ENCODE data around the gene PTGR2.

PTGR2 gene

GRCh38 chr14:73815849-73816248 lies 35.8 kb upstream of the PTGR2 start:
- DNase-seq, result no peak
- Histone ChIP-seq H3K4ac (ENCODE audit: low read depth in 1 of 2, low read length in 2 of 2) (no peak overlapping the region), H2AK5ac (ENCODE audit: low read length, severe bottlenecking) (no peak overlapping the region), H3K14ac (ENCODE audit: low read length in 2 of 2) (no peak overlapping the region), H4K91ac (ENCODE audit: low read length) (no peak overlapping the region), H4K8ac (ENCODE audit: low read length) (no peak overlapping the region), H3K27ac (ENCODE audit: low read length, poor library complexity, severe bottlenecking) (no peak overlapping the region), H3K4me1 (ENCODE audit: control insufficient read depth, insufficient read depth, low read depth, low read length) (no peaks in the 10 kb centered on the region), H3K4me2 (ENCODE audit: low read length, poor library complexity, severe bottlenecking) (no peak overlapping the region), H3K36me3 (ENCODE audit: control insufficient read depth in 1 of 2, insufficient read depth in 2 of 2, low read depth in 1 of 2, low read length in 2 of 2) (no peaks in the 10 kb centered on the region), H2AFZ (ENCODE audit: low read depth, low read length) (no peak overlapping the region), H3K23ac (ENCODE audit: low read length in 2 of 2) (no peak overlapping the region), H2BK15ac (ENCODE audit: low read depth, poor library complexity, severe bottlenecking) (no peak overlapping the region), H2BK12ac (ENCODE audit: low read length in 2 of 2) (no peak overlapping the region), H2BK5ac (ENCODE audit: low read depth, low read length, poor library complexity, severe bottlenecking) (no peak overlapping the region), H3K18ac (ENCODE audit: low read depth in 1 of 2, low read length in 2 of 2) (no peak overlapping the region), H3K9ac (ENCODE audit: low read length) (no peak overlapping the region), H2BK120ac (ENCODE audit: low read depth, low read length) (no peak overlapping the region), H3K27me3 (ENCODE audit: control insufficient read depth in 1 of 2, insufficient read depth in 1 of 2, low read length in 2 of 2) (no peaks in the 10 kb centered on the region), H3K9me3 (ENCODE audit: control insufficient read depth, low read length) (no peaks in the 10 kb centered on the region), H3K79me1 (replicated peaks; ENCODE audit: low read length, poor library complexity, severe bottlenecking) (no peaks in the 10 kb centered on the region), H3K4me3 (ENCODE audit: insufficient read depth in 1 of 2, low read depth in 1 of 2, low read length in 2 of 2) (no peak overlapping the region)
- WGBS, result 69% methylated on average over 4 of the region's 5 CpGs

- H2AK5ac ChIP-seq (ENCODE audit: low read length, severe bottlenecking), result no peak overlapping the region
- H4K8ac ChIP-seq (ENCODE audit: low read length), result no peak overlapping the region
- H3K4ac ChIP-seq (ENCODE audit: low read depth in 1 of 2, low read length in 2 of 2), result no peak overlapping the region
- no peak overlapping the region for H3K4me3 ChIP-seq (ENCODE audit: insufficient read depth in 1 of 2, low read depth in 1 of 2, low read length in 2 of 2)
- H3K4me1 ChIP-seq (ENCODE audit: control insufficient read depth, insufficient read depth, low read depth, low read length), result no peaks in the 10 kb centered on the region
- no peak overlapping the region for H3K14ac ChIP-seq (ENCODE audit: low read length in 2 of 2)
- H3K27me3 ChIP-seq (ENCODE audit: control insufficient read depth in 1 of 2, insufficient read depth in 1 of 2, low read length in 2 of 2), result no peaks in the 10 kb centered on the region
- H2BK120ac ChIP-seq (ENCODE audit: low read depth, low read length), result no peak overlapping the region
- no peaks in the 10 kb centered on the region for H3K36me3 ChIP-seq (ENCODE audit: control insufficient read depth in 1 of 2, insufficient read depth in 2 of 2, low read depth in 1 of 2, low read length in 2 of 2)
- WGBS, result 84% methylated on average over 1 of the region's 4 CpGs
- no peak overlapping the region for H2BK12ac ChIP-seq (ENCODE audit: low read length in 2 of 2)
- DNase-seq, result peak; percentile 18
- no peak overlapping the region for H3K9ac ChIP-seq (ENCODE audit: low read length)
- H3K27ac ChIP-seq (ENCODE audit: low read length, poor library complexity, severe bottlenecking), result no peak overlapping the region
- no peak overlapping the region for H2BK5ac ChIP-seq (ENCODE audit: low read depth, low read length, poor library complexity, severe bottlenecking)
- H4K91ac ChIP-seq (ENCODE audit: low read length), result no peak overlapping the region
- no peaks in the 10 kb centered on the region for H3K79me1 ChIP-seq (replicated peaks; ENCODE audit: low read length, poor library complexity, severe bottlenecking)
- no peak overlapping the region for H2BK15ac ChIP-seq (ENCODE audit: low read depth, poor library complexity, severe bottlenecking)
- H3K4me2 ChIP-seq (ENCODE audit: low read length, poor library complexity, severe bottlenecking), result no peak overlapping the region
- no peak overlapping the region for H3K23ac ChIP-seq (ENCODE audit: low read length in 2 of 2)
- H2AFZ ChIP-seq (ENCODE audit: low read depth, low read length), result no peak overlapping the region
- no peaks in the 10 kb centered on the region for H3K9me3 ChIP-seq (ENCODE audit: control insufficient read depth, low read length)
- H3K18ac ChIP-seq (ENCODE audit: low read depth in 1 of 2, low read length in 2 of 2), result no peak overlapping the region
Observed at GRCh38 chr14:73816393-73816816, 35.2 kb upstream of the PTGR2 start.

DNA sequence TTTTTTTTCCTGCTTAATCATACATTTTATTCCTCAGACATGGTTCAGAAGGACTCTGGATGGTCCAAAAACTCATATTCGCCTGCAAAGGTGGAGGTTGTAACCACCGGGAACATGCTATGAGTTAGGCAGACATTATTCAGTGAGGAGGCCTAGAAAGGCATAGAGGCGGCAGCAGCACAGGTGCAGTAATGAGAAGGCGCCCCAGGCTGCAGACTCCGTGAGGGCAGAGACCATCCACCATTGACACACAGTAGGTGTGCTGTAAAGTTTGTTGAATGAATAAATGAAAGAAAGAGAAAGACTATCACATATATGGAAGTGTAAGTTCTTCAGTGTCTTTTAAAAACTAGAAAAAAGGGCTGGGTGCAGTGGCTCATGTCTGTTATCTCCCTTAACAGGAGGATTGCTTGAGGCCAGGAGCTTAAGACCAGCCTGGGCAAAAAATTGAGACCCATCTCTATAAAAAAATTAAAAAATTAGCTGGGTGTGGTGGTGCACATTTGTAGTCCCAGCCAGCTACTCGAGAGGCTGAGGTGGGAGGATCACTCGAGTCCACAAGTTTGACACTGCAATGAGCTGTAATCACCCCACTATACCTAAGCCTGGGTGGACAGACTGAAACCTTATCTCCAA lies 34.5 kb upstream of the PTGR2 start:
- H2BK120ac ChIP-seq (ENCODE audit: low read depth, low read length), result no peak overlapping the region
- no peak overlapping the region for H2AK5ac ChIP-seq (ENCODE audit: low read length, severe bottlenecking)
- H2AFZ ChIP-seq (ENCODE audit: low read depth, low read length), result no peak overlapping the region
- 84% methylated on average over 5 of the region's 7 CpGs for WGBS
- no peaks in the 10 kb centered on the region for H3K79me1 ChIP-seq (replicated peaks; ENCODE audit: low read length, poor library complexity, severe bottlenecking)
- no peak overlapping the region for H4K91ac ChIP-seq (ENCODE audit: low read length)
- no peak overlapping the region for H2BK12ac ChIP-seq (ENCODE audit: low read length in 2 of 2)
- H3K9me3 ChIP-seq (ENCODE audit: control insufficient read depth, low read length), result no peaks in the 10 kb centered on the region
- no peak overlapping the region for H3K14ac ChIP-seq (ENCODE audit: low read length in 2 of 2)
- H3K36me3 ChIP-seq (ENCODE audit: control insufficient read depth in 1 of 2, insufficient read depth in 2 of 2, low read depth in 1 of 2, low read length in 2 of 2), result no peaks in the 10 kb centered on the region
- H3K4me3 ChIP-seq (ENCODE audit: insufficient read depth in 1 of 2, low read depth in 1 of 2, low read length in 2 of 2), result no peak overlapping the region
- H4K8ac ChIP-seq (ENCODE audit: low read length), result no peak overlapping the region
- H3K4me1 ChIP-seq (ENCODE audit: control insufficient read depth, insufficient read depth, low read depth, low read length), result no peaks in the 10 kb centered on the region
- no peak for DNase-seq
- no peak overlapping the region for H3K9ac ChIP-seq (ENCODE audit: low read length)
- no peaks in the 10 kb centered on the region for H3K27me3 ChIP-seq (ENCODE audit: control insufficient read depth in 1 of 2, insufficient read depth in 1 of 2, low read length in 2 of 2)
- no peak overlapping the region for H3K4ac ChIP-seq (ENCODE audit: low read depth in 1 of 2, low read length in 2 of 2)
- H2BK15ac ChIP-seq (ENCODE audit: low read depth, poor library complexity, severe bottlenecking), result no peak overlapping the region
- no peak overlapping the region for H2BK5ac ChIP-seq (ENCODE audit: low read depth, low read length, poor library complexity, severe bottlenecking)
- no peak overlapping the region for H3K18ac ChIP-seq (ENCODE audit: low read depth in 1 of 2, low read length in 2 of 2)
- H3K4me2 ChIP-seq (ENCODE audit: low read length, poor library complexity, severe bottlenecking), result no peak overlapping the region
- no peak overlapping the region for H3K23ac ChIP-seq (ENCODE audit: low read length in 2 of 2)
- no peak overlapping the region for H3K27ac ChIP-seq (ENCODE audit: low read length, poor library complexity, severe bottlenecking)

DNA sequence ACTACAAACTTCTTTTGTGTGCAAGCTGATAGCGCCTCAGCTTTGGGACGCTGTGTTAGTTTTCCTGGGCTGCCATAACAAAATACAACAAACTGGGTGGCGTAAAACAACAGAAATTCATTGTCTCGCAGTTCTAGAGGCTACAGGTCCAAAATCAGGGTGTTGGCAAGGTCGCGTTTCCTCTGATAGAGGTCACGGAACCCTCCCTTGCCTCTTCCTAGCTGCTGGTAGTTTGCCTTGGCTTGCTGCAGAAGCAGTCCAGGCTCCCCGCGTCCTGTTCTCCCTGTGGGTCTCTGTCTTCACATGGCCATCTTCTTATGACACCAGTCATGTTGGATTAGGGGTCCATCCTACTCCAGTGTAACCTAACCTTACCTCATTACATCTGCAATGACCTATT lies 32.8 kb upstream of the PTGR2 start:
- Histone ChIP-seq H2BK120ac (ENCODE audit: low read depth, low read length) (no peak overlapping the region), H3K27ac (ENCODE audit: low read length, poor library complexity, severe bottlenecking) (no peak overlapping the region), H3K18ac (ENCODE audit: low read depth in 1 of 2, low read length in 2 of 2) (no peak overlapping the region), H4K8ac (ENCODE audit: low read length) (no peak overlapping the region), H3K4me1 (ENCODE audit: control insufficient read depth, insufficient read depth, low read depth, low read length) (no peaks in the 10 kb centered on the region), H3K14ac (ENCODE audit: low read length in 2 of 2) (no peak overlapping the region), H3K4me2 (ENCODE audit: low read length, poor library complexity, severe bottlenecking) (no peak overlapping the region), H3K4ac (ENCODE audit: low read depth in 1 of 2, low read length in 2 of 2) (no peak overlapping the region), H4K91ac (ENCODE audit: low read length) (no peak overlapping the region), H3K9ac (ENCODE audit: low read length) (no peak overlapping the region), H2BK15ac (ENCODE audit: low read depth, poor library complexity, severe bottlenecking) (no peak overlapping the region), H2AK5ac (ENCODE audit: low read length, severe bottlenecking) (no peak overlapping the region), H3K9me3 (ENCODE audit: control insufficient read depth, low read length) (no peaks in the 10 kb centered on the region), H2BK12ac (ENCODE audit: low read length in 2 of 2) (no peak overlapping the region), H3K79me1 (replicated peaks; ENCODE audit: low read length, poor library complexity, severe bottlenecking) (no peaks in the 10 kb centered on the region), H3K27me3 (ENCODE audit: control insufficient read depth in 1 of 2, insufficient read depth in 1 of 2, low read length in 2 of 2) (no peaks in the 10 kb centered on the region), H2BK5ac (ENCODE audit: low read depth, low read length, poor library complexity, severe bottlenecking) (no peak overlapping the region), H3K36me3 (ENCODE audit: control insufficient read depth in 1 of 2, insufficient read depth in 2 of 2, low read depth in 1 of 2, low read length in 2 of 2) (no peaks in the 10 kb centered on the region), H3K4me3 (ENCODE audit: insufficient read depth in 1 of 2, low read depth in 1 of 2, low read length in 2 of 2) (no peak overlapping the region), H2AFZ (ENCODE audit: low read depth, low read length) (no peak overlapping the region), H3K23ac (ENCODE audit: low read length in 2 of 2) (no peak overlapping the region)
- 94% methylated on average over 9 of the region's 9 CpGs for WGBS
- DNase-seq, result no peak
